SK-N-SH treated with all-trans-retinoic acid at 6 μM for 48 hours (cell line): ENCODE results near the gene CACNA1C.

ENCODE experiments used
- ATAC-seq: fragments of 200-7000 bp; cut with Tn5 transposase; 3 replicates; pipeline ENCODE4 v1.9.1; 2020; ENCODE audit warnings: mild to moderate bottlenecking, moderate library complexity
- ARNTL ChIP-seq: fragments of 450-650 bp; formaldehyde crosslinking; IDR thresholded peaks from 2 replicates; pipeline ENCODE4 v1.5.0; 2020; ENCODE audit warnings: low read depth, mild to moderate bottlenecking, moderate library complexity, borderline replicate concordance
- BACH2 ChIP-seq: fragments of 250-450 bp; sonication (Bioruptor Pico); IDR thresholded peaks from 2 replicates; pipeline ENCODE4 v1.9.0; 2021; ENCODE audit warnings: mild to moderate bottlenecking, borderline replicate concordance
- CREB5 ChIP-seq: fragments of 250-450 bp; sonication (Bioruptor Pico); IDR thresholded peaks from 2 replicates; pipeline ENCODE4 v1.5.1; 2020; ENCODE audit warnings: low read depth, mild to moderate bottlenecking, moderate library complexity
- CSDC2 ChIP-seq: fragments of 250-450 bp; sonication (Bioruptor Pico); IDR thresholded peaks from 2 replicates; pipeline ENCODE4 v1.5.0; 2020; ENCODE audit warnings: mild to moderate bottlenecking, moderate library complexity
- ESRRG ChIP-seq: fragments of 250-450 bp; sonication (Bioruptor Pico); IDR thresholded peaks from 2 replicates; pipeline ENCODE4 v1.6.1; 2021; ENCODE audit warnings: mild to moderate bottlenecking
- ISL1 ChIP-seq: fragments of 250-450 bp; sonication (Bioruptor Pico); IDR thresholded peaks from 2 replicates; pipeline ENCODE4 v2.1.2; 2022; ENCODE audit warnings: mild to moderate bottlenecking, moderate library complexity
- OSR1 ChIP-seq: fragments of 250-450 bp; sonication (Bioruptor Pico); IDR thresholded peaks from 2 replicates; pipeline ENCODE4 v1.8.0; 2022; ENCODE audit warnings: moderate library complexity, mild to moderate bottlenecking, inconsistent platforms
- PATZ1 ChIP-seq: fragments of 250-450 bp; sonication (Bioruptor Pico); IDR thresholded peaks from 2 replicates; pipeline ENCODE4 v1.8.0; 2020; ENCODE audit warnings: mild to moderate bottlenecking, moderate library complexity, borderline replicate concordance
- PPARA ChIP-seq: fragments of 250-450 bp; sonication (Bioruptor Pico); IDR thresholded peaks from 2 replicates; pipeline ENCODE4 v1.5.0; 2020; ENCODE audit warnings: mild to moderate bottlenecking, borderline replicate concordance
- RARB ChIP-seq: fragments of 250-450 bp; sonication (Bioruptor Pico); IDR thresholded peaks from 2 replicates; pipeline ENCODE4 v1.8.0; 2021; ENCODE audit warnings: mild to moderate bottlenecking, moderate library complexity
- SNAI2 ChIP-seq: fragments of 250-450 bp; sonication (Bioruptor Pico); IDR thresholded peaks from 2 replicates; pipeline ENCODE4 v1.5.0; 2020; ENCODE audit warnings: mild to moderate bottlenecking, moderate library complexity
- ZC3H10 ChIP-seq: fragments of 250-450 bp; sonication (Bioruptor Pico); IDR thresholded peaks from 2 replicates; pipeline ENCODE4 v1.5.1; 2021; ENCODE audit warnings: mild to moderate bottlenecking, moderate library complexity
- ZFP3 ChIP-seq: fragments of 250-450 bp; sonication (Bioruptor Pico); IDR thresholded peaks from 2 replicates; pipeline ENCODE4 v1.5.0; 2020; ENCODE audit warnings: mild to moderate bottlenecking, moderate library complexity
- ZFP30 ChIP-seq: fragments of 450-650 bp; formaldehyde crosslinking; IDR thresholded peaks from 2 replicates; pipeline ENCODE4 v1.5.0; 2022; ENCODE audit warnings: mild to moderate bottlenecking, moderate library complexity
- ZNF565 ChIP-seq: fragments of 450-650 bp; formaldehyde crosslinking; conservative IDR thresholded peaks from 2 replicates; pipeline ENCODE4 v1.5.0; 2020; ENCODE audit warnings: low read depth, mild to moderate bottlenecking, moderate library complexity
- ZNF70 ChIP-seq: fragments of 450-650 bp; formaldehyde crosslinking; IDR thresholded peaks from 2 replicates; pipeline ENCODE4 v1.5.0; 2020; ENCODE audit warnings: mild to moderate bottlenecking, moderate library complexity
- ZNF8 ChIP-seq: fragments of 450-650 bp; formaldehyde crosslinking; IDR thresholded peaks from 2 replicates; pipeline ENCODE4 v1.5.0; 2020; ENCODE audit warnings: mild to moderate bottlenecking, moderate library complexity
- TF ChIP-seq, protein P1 (sequence below): fragments of 250-450 bp; sonication (Bioruptor Pico); IDR thresholded peaks from 2 replicates; pipeline ENCODE4 v1.5.0; 2020; ENCODE audit warnings: mild to moderate bottlenecking, moderate library complexity

The CACNA1C gene

GRCh38 chr12:2384533-2385351 lies 332.0 kb downstream of the CACNA1C start (continued):
- TF ChIP-seq CSDC2 (CRISPR knock-in tag): no peak
- no peak for TF ChIP-seq CREB5 (CRISPR knock-in tag)
- TF ChIP-seq, all 23 proteins: peak for 0

DNA sequence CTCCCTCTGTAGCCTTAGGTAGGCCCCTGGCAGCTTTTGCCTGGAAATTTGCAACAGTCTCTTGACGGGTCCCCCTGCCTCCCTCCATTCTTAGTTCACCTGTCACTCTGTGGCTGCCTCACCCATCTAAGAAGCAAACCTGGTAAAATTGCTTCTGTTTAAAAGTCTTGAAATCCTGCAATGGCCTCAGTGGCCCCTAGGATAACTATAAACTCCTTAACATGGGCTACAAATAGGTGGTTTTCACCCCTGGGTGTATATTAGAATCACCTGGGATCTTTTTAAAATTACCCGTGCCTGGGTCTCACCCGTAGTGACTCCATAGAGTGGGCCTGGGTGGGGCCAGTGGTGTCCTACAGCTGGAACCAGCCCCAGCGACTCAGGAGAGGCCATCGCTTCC lies 332.7 kb downstream of the CACNA1C start:
- ATAC-seq: no peak
- TF ChIP-seq PATZ1 (CRISPR knock-in tag) (no peak), ARNTL (CRISPR knock-in tag) (no peak), ZC3H10 (CRISPR knock-in tag) (no peak), ZNF70 (CRISPR knock-in tag) (no peak), CREB5 (CRISPR knock-in tag) (no peak), ZNF8 (CRISPR knock-in tag) (no peak)

DNA sequence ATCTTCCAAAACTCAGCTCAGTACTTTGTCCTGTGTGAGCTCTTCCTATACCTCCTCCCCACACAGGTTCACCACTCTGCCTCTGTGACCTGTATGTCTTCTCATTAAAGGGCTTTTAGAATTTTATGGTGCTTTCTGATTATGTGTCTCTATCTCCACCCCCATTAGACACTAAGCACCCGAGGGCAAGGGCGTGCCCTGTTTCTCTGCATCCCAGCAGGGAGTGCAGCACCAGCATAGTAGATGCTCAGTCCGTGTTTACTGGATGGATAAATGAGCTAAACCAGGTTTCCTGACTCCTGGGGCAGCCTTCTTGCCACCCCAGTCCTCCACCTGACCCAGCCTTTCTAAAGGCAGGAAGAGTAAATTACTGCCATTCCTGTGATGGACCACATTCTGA lies 333.8 kb downstream of the CACNA1C start:
- no peak for ATAC-seq
- TF ChIP-seq PATZ1 (CRISPR knock-in tag) (no peak), ZNF8 (CRISPR knock-in tag) (no peak), ZNF70 (CRISPR knock-in tag) (no peak), RARB (CRISPR knock-in tag) (no peak), ESRRG (no peak), OSR1 (CRISPR knock-in tag) (no peak), PPARA (no peak), ZNF565 (CRISPR knock-in tag) (no peak), ISL1 (CRISPR knock-in tag) (no peak), SNAI2 (CRISPR knock-in tag) (no peak), ZC3H10 (CRISPR knock-in tag) (no peak), ZFP3 (CRISPR knock-in tag) (no peak), BACH2 (no peak), ZFP30 (no peak), CSDC2 (CRISPR knock-in tag) (no peak)
- TF ChIP-seq, protein P1, sequence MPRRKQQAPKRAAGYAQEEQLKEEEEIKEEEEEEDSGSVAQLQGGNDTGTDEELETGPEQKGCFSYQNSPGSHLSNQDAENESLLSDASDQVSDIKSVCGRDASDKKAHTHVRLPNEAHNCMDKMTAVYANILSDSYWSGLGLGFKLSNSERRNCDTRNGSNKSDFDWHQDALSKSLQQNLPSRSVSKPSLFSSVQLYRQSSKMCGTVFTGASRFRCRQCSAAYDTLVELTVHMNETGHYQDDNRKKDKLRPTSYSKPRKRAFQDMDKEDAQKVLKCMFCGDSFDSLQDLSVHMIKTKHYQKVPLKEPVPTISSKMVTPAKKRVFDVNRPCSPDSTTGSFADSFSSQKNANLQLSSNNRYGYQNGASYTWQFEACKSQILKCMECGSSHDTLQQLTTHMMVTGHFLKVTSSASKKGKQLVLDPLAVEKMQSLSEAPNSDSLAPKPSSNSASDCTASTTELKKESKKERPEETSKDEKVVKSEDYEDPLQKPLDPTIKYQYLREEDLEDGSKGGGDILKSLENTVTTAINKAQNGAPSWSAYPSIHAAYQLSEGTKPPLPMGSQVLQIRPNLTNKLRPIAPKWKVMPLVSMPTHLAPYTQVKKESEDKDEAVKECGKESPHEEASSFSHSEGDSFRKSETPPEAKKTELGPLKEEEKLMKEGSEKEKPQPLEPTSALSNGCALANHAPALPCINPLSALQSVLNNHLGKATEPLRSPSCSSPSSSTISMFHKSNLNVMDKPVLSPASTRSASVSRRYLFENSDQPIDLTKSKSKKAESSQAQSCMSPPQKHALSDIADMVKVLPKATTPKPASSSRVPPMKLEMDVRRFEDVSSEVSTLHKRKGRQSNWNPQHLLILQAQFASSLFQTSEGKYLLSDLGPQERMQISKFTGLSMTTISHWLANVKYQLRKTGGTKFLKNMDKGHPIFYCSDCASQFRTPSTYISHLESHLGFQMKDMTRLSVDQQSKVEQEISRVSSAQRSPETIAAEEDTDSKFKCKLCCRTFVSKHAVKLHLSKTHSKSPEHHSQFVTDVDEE (CRISPR knock-in tag): no peak
